HUES48 (cell line): ENCODE results near the gene UGT1A6.

Source experiments
- H3K27ac ChIP-seq: one replicate; pipeline ENCODE4 v1.7.0; 2013; ENCODE audit warnings: low read depth, low read length, inconsistent platforms
- H3K27me3 ChIP-seq: 2 replicates; pipeline ENCODE4 v1.6.1; 2013; ENCODE audit warnings: mild to moderate bottlenecking, low read length; ENCODE audit not compliant: control insufficient read depth, insufficient read depth
- H3K36me3 ChIP-seq: 2 replicates; pipeline ENCODE4 v1.6.1; 2013; ENCODE audit warnings: low read length; ENCODE audit not compliant: control insufficient read depth, insufficient read depth
- H3K4me1 ChIP-seq: 2 replicates; pipeline ENCODE4 v1.6.1; 2013; ENCODE audit warnings: mild to moderate bottlenecking, low read length; ENCODE audit not compliant: control insufficient read depth, insufficient read depth
- H3K4me3 ChIP-seq: 2 replicates; pipeline ENCODE4 v1.5.1; 2013; ENCODE audit warnings: mild to moderate bottlenecking, low read depth, low read length
- H3K9ac ChIP-seq: 2 replicates; pipeline ENCODE4 v1.6.1; 2013; ENCODE audit warnings: mild to moderate bottlenecking, low read depth, low read length, moderate library complexity
- H3K9me3 ChIP-seq: 2 replicates; pipeline ENCODE4 v1.6.1; 2013; ENCODE audit warnings: low read length; ENCODE audit not compliant: control insufficient read depth, insufficient read depth

UGT1A6 gene

DNA sequence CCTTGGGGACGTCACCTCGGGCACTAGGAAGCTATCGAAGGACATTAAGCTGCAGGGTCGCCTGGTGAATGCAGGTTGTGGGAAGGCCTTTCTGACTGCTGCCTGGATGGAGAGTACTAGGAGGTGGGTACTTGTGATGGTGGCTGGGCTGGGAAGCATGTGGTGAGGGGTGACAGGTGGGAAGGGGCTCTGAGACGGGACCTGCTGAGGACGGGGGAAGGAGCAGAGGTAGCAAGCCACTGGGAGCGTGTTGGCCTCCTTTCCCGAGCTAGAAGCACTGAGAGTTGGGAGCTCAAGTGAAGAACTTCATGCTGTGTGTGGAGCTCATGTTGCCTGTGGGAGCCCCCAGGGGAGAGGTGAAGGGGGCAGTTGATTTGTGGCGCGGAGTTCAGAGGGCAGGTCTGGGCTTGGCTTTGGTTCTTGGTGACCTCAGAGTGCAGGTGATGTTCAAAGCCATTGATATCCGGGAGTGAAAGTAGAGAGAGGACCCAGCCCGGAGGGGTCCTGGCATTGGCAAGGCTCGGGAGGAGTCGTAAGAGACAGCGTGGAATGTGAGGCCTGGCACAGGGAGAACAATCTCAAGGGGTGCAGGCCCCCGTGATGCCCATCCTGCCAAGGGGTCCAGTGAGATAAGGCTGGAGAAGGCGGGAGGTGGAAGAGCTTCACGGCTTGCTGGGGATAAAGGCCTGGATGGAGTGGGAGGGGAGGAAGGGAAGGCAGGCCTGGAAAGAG lies 98.6 kb downstream of the UGT1A6 start:
- H3K9ac ChIP-seq = no peak overlapping the region
- no peaks in the 10 kb centered on the region for H3K9me3 ChIP-seq
- H3K27me3 ChIP-seq = no peaks in the 10 kb centered on the region
- H3K27ac ChIP-seq = no peak overlapping the region
- no peak overlapping the region for H3K4me3 ChIP-seq
- no peaks in the 10 kb centered on the region for H3K36me3 ChIP-seq
- no peaks in the 10 kb centered on the region for H3K4me1 ChIP-seq

DNA sequence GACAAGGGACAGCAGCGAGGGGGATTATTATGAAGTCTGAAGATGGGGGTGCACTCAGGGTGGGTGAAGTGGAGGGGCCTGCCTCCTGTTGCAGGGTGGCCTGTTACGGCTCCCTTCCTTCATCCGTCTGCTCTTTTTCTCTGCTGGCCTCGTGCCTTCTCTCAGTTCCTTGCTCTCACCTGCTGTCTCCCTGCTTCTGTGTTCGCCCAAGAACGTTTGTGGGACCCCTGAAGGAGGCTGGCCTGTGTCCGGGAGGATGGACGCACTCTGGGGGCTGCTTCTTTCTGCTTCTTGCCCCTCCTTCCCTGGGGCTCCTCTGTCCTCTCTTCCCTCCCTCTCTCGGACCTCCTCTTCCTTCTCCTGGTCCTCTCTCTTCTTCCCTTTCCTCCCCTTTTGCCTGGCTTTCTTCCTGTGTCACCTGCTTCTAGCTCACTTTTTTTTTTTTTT lies 99.2 kb downstream of the UGT1A6 start:
- Histone ChIP-seq H3K4me1 (no peaks in the 10 kb centered on the region), H3K27ac (no peak overlapping the region), H3K27me3 (no peaks in the 10 kb centered on the region), H3K36me3 (no peaks in the 10 kb centered on the region), H3K9me3 (no peaks in the 10 kb centered on the region), H3K9ac (no peak overlapping the region), H3K4me3 (no peak overlapping the region)

DNA sequence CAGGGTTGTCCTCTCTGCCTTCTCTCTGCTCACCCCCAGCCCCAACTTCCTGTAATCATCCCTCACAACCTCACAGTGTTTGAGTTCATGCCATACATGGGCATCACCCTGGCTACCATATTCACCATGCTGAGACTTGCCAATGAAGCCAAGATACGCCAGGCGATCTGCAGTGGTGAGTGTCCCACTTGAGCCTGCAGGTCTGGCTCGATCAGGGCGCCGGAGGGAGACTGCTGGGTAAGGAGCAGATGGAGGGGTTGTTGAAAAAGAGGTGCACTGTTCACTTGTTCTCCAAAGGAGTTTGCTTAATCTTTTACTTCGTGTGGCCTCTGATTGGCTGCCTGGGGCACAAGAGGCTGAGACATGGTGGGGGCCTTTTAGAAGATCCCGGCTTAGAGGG lies 100.0 kb downstream of the UGT1A6 start:
- Histone ChIP-seq H3K9ac (no peak overlapping the region), H3K27ac (no peak overlapping the region), H3K4me1 (no peaks in the 10 kb centered on the region), H3K4me3 (no peak overlapping the region), H3K9me3 (0 out of 2 replicates have a peak, but pooled peaks cover under 1% of the 10 kb centered on the region), H3K27me3 (no peaks in the 10 kb centered on the region), H3K36me3 (no peaks in the 10 kb centered on the region)

DNA sequence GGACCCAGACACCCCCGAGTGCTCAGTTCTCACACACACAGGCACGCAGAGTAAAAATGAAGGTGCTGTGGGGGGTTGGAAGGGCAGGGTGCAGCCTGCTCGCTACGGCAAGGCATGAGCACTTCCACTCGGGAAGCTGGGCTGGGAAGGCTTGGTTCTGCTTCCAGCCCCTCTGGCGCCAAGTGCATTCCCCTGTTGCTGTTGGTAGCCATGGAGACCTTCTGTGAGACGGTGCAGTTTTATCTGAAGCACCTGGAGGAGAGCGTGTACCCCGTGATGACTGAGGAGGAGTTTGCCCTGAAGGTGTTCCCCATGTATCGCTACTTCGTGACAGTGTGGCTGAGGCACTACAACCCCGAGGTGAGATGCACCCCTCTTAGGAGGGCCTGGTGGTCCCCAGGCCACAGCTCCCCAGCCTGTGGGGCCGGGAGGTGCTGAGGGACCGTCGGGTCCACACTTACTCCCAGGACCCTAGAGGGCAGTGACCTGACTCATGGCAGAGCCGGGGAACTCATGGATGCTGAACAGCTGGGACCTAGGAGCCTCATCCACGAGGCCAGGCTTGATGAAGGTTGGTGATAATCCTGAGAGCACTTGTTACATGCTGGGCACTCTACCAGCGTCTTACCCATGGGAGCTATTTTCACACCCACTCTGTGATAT lies 100.9 kb downstream of the UGT1A6 start:
- Histone ChIP-seq H3K4me1 (no peaks in the 10 kb centered on the region), H3K9ac (no peak overlapping the region), H3K9me3 (0 out of 2 replicates have a peak, but pooled peaks cover 6% of the 10 kb centered on the region), H3K36me3 (no peaks in the 10 kb centered on the region), H3K27ac (no peak overlapping the region), H3K4me3 (no peak overlapping the region), H3K27me3 (no peaks in the 10 kb centered on the region)

DNA sequence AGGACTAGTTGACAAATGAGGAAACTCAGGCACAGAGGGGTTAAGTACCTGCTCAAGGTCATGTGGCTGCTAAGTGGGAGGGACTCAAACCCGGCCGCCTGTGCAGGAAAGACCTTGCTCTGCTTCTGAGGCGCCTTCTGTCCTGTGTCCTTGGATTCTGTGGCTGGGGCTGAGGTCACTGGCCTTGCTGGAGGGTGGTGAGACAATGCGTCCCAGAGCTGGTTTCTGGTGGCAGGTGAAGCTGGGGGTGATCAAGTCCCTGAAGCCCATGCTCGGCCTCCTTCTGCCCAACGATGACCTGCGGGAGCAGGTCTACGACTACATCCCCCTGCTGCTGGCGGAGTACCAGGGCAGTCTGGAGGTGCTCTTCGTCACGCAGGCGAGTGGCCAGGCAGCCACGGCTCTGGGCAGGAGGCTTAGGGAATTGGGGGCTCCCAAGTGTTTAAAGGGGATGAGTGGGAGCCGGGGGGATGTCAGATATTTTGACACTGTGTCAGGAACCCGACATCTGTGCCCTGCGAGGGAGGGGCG lies 101.5 kb downstream of the UGT1A6 start:
- Histone ChIP-seq H3K9ac (no peak overlapping the region), H3K4me1 (no peaks in the 10 kb centered on the region), H3K27ac (no peak overlapping the region), H3K36me3 (no peaks in the 10 kb centered on the region), H3K4me3 (no peak overlapping the region), H3K27me3 (no peaks in the 10 kb centered on the region), H3K9me3 (peaks cover 6% of the 10 kb centered on the region; the same call in 1 of the 2 replicates)

DNA sequence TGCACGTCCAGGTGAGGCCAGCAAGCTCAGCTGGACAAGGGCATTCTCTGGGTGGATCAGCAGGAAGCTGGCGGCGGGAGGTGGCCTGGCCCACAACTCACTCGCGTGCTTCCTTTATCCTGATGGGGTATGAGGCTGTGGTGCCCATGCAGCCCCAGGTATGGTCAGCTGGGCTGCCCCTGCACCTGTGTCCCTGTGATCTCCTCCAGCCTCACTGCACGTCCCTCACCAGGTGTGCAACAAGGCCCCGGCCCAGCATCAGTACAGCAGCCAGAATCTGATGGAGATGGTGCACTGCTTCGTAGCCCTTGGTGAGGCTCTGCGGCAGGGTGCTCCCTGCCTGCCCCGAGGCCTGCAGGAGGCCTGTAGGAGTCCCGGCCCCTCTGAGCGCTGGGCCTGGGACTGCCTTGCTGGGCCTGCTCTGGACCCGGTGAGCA lies 103.1 kb downstream of the UGT1A6 start:
- no peaks in the 10 kb centered on the region for H3K4me1 ChIP-seq
- H3K9ac ChIP-seq = no peak overlapping the region
- H3K9me3 ChIP-seq = peaks cover 6% of the 10 kb centered on the region; the same call in 1 of the 2 replicates
- H3K4me3 ChIP-seq = no peak overlapping the region
- H3K36me3 ChIP-seq = no peaks in the 10 kb centered on the region
- no peak overlapping the region for H3K27ac ChIP-seq
- H3K27me3 ChIP-seq = no peaks in the 10 kb centered on the region

DNA sequence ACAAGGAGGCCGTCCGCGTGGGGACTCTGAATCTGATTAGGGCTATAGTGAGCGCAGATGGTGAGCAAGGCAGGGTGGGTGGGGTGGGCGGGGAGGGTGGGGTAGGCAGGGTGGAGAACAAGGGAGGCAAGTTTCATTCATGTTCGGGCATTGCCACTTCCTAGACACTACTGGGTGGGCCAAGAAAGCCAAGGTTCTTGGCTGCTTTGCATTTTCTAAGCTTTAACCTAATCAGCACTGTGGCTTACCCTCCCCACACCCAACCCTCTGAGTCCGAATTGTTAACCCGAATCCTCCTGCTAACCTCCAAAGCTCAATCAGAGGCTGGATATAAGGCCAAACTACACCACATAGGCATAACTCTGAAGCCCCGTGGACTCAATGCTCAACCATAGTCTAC lies 103.6 kb downstream of the UGT1A6 start:
- no peak overlapping the region for H3K4me3 ChIP-seq
- no peaks in the 10 kb centered on the region for H3K4me1 ChIP-seq
- H3K9ac ChIP-seq = no peak overlapping the region
- no peaks in the 10 kb centered on the region for H3K27me3 ChIP-seq
- H3K36me3 ChIP-seq = no peaks in the 10 kb centered on the region
- H3K27ac ChIP-seq = no peak overlapping the region
- H3K9me3 ChIP-seq = peaks cover 6% of the 10 kb centered on the region

DNA sequence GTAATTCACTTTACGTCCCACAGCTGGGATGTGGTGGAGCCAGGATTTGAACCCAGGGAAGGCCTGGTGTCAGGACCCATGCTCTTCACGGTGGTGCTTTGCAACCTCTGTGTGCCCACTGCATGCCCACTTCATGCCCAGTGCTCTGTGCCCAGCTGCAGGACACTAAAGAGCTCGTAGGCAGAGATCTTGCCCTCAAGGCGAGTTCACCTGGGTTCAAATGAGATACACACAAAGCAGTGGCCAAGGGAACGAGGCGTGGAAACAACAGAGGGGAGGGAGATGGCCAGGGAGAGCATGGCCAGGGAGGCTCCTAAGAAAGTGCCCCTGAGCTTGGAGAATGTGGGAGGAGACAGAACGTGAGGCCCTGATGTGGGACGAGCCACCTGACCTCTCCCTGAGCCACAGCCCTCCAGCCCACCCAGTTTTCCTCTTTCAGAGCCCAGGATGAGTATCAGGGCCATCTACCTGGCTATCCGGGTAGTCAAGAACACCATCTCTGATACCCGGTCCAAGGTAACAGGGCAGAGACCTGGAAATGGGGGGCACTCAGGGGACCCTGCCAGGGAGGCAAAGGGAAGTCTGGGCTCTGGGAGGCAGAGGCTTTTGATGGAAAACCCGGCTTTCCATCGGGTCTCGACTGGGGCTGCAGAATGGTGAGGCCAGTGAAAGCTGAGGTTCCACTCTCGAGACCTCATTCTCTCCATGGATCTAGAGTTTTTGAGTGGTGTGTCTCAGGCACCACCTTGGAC lies 105.8 kb downstream of the UGT1A6 start:
- Histone ChIP-seq H3K4me3 (no peak overlapping the region), H3K9me3 (peaks cover 6% of the 10 kb centered on the region), H3K27ac (no peak overlapping the region), H3K4me1 (no peaks in the 10 kb centered on the region), H3K9ac (no peak overlapping the region), H3K27me3 (no peaks in the 10 kb centered on the region), H3K36me3 (no peaks in the 10 kb centered on the region)

DNA sequence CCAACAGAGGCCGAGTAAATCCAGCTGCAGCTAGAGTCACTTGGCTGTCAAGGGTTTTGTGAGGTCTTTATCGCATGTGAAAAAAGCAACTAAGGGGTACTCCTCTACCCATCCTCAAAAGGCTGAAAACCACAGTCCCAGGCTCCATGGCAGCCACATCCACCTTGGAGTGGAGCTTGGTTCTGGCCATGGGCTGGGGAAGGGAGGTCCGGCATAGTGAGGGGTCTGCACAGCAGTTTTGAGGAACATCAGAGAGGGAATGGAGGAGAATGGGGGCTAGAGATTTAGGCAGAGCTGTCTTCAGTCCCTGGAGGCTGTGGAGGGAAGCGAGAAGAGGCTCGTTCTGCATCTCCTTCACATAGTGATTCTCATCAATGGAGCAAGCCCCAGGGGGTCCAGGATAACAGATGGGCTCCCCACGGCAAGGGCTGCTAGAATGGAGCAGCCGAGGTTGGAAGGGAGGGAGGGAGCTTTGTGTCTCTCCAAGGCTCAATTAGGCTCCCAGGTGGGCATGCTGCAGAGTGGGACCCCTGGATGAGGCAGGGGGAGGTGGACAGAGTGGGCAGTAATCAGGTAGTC lies 106.5 kb downstream of the UGT1A6 start:
- no peaks in the 10 kb centered on the region for H3K36me3 ChIP-seq
- H3K27me3 ChIP-seq = no peaks in the 10 kb centered on the region
- H3K9ac ChIP-seq = no peak overlapping the region
- no peak overlapping the region for H3K4me3 ChIP-seq
- H3K9me3 ChIP-seq = peaks cover 6% of the 10 kb centered on the region
- no peak overlapping the region for H3K27ac ChIP-seq
- H3K4me1 ChIP-seq = no peaks in the 10 kb centered on the region

DNA sequence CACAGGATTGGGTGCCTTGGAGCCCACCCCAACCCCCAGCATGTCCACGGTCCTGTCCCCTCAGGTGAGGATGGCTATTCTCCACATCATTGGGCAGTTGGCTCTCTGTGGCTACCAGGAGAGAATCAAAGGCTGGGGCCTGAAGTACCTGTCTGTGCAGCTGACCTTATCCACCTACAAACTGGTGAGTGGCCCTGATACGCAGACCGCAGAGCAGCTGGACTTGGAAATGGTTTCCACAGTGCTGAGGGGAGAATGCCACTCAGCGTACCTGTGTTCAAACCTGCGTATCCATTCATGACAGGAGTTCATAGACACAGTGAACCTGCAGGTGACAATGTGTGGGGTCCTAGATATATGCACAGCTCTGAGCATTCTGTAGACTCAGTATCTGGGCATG lies 107.0 kb downstream of the UGT1A6 start:
- Histone ChIP-seq H3K27me3 (no peaks in the 10 kb centered on the region), H3K9ac (no peak overlapping the region), H3K4me3 (no peak overlapping the region), H3K36me3 (no peaks in the 10 kb centered on the region), H3K9me3 (peaks cover 6% of the 10 kb centered on the region), H3K4me1 (no peaks in the 10 kb centered on the region), H3K27ac (no peak overlapping the region)
